ENCODE results near the gene IAH1.

IAH1 gene

DNA sequence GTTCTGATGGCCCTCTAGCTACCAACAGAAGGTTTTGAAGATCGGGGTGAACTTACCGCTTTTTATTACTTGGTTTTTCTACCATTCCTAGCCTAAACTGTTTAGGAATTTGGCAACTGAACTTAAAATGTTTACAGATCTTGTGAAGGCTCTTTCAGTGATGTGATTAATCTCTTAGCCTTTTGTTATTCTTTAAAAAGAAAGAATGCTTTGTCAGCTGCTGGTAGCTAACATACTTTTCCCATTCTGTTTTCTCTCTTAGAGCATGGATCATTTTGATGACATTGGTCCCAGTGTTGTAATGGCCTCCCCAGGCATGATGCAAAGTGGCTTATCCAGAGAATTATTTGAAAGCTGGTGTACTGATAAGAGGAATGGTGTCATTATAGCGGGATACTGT lies 32.8 kb upstream of the IAH1 start:
- H3K4me3 ChIP-seq (ENCODE audit: insufficient read depth, low read length, poor library complexity, severe bottlenecking), result no peak overlapping the region
- H3K9me2 ChIP-seq (replicated peaks; ENCODE audit: insufficient read depth, low read length), result no peaks in the 10 kb centered on the region
- no peaks in the 10 kb centered on the region for H3K9me3 ChIP-seq (ENCODE audit: insufficient read depth, low read length)
- no peak overlapping the region for H3K4me2 ChIP-seq (ENCODE audit: low read depth, low read length, poor library complexity, severe bottlenecking)
- H3F3A ChIP-seq (ENCODE audit: insufficient read depth), result no peaks in the 10 kb centered on the region
- no peak for TF ChIP-seq EZH2phosphoT487 (conservative IDR thresholded peaks at IDR 0.05; ENCODE audit: low read length)
- TF ChIP-seq, protein P1, sequence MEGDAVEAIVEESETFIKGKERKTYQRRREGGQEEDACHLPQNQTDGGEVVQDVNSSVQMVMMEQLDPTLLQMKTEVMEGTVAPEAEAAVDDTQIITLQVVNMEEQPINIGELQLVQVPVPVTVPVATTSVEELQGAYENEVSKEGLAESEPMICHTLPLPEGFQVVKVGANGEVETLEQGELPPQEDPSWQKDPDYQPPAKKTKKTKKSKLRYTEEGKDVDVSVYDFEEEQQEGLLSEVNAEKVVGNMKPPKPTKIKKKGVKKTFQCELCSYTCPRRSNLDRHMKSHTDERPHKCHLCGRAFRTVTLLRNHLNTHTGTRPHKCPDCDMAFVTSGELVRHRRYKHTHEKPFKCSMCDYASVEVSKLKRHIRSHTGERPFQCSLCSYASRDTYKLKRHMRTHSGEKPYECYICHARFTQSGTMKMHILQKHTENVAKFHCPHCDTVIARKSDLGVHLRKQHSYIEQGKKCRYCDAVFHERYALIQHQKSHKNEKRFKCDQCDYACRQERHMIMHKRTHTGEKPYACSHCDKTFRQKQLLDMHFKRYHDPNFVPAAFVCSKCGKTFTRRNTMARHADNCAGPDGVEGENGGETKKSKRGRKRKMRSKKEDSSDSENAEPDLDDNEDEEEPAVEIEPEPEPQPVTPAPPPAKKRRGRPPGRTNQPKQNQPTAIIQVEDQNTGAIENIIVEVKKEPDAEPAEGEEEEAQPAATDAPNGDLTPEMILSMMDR (IDR thresholded peaks at IDR 0.05; ENCODE audit: insufficient read depth, low read length, poor library complexity, severe bottlenecking), result no peak
- H3K9ac ChIP-seq (ENCODE audit: low read length), result no peak overlapping the region
- no peak overlapping the region for H2AFZ ChIP-seq (ENCODE audit: low read depth, low read length, severe bottlenecking)
- no peaks in the 10 kb centered on the region for H3K79me2 ChIP-seq (ENCODE audit: insufficient read depth, low read length)
- no peak overlapping the region for H3K27ac ChIP-seq (ENCODE audit: low read depth, low read length)
- no peaks in the 10 kb centered on the region for H4K20me1 ChIP-seq (ENCODE audit: low read depth, low read length)
- no peaks in the 10 kb centered on the region for H3K27me3 ChIP-seq (ENCODE audit: low read length)
- H3K36me3 ChIP-seq (ENCODE audit: low read length), result peaks cover 47% of the 10 kb centered on the region; the same call in 1 of the 2 replicates

DNA sequence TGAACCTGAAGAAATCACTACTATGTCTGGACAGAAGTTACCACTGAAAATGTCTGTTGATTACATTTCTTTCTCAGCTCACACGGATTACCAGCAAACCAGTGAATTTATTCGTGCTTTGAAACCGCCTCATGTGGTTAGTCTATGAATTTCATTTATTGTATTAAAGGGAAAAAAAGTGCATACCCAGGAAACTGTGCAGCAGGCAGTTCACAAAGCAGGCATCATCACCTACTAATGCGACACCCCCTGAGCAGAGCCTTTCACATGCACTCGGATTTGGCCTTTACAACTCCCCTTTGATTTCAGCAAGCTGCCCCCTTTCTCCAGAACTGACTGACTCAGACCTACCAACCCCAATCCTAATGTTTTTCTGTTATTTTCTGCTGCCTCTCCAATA lies 30.8 kb upstream of the IAH1 start:
- Histone ChIP-seq H3K27me3 (ENCODE audit: low read length) (no peaks in the 10 kb centered on the region), H3K9me2 (replicated peaks; ENCODE audit: insufficient read depth, low read length) (no peaks in the 10 kb centered on the region), H3K4me3 (ENCODE audit: insufficient read depth, low read length, poor library complexity, severe bottlenecking) (no peak overlapping the region), H4K20me1 (ENCODE audit: low read depth, low read length) (no peaks in the 10 kb centered on the region), H2AFZ (ENCODE audit: low read depth, low read length, severe bottlenecking) (no peak overlapping the region), H3K27ac (ENCODE audit: low read depth, low read length) (no peak overlapping the region), H3F3A (ENCODE audit: insufficient read depth) (no peaks in the 10 kb centered on the region), H3K36me3 (ENCODE audit: low read length) (peaks cover 37% of the 10 kb centered on the region; the same call in 1 of the 2 replicates), H3K9me3 (ENCODE audit: insufficient read depth, low read length) (no peaks in the 10 kb centered on the region), H3K79me2 (ENCODE audit: insufficient read depth, low read length) (no peaks in the 10 kb centered on the region), H3K4me2 (ENCODE audit: low read depth, low read length, poor library complexity, severe bottlenecking) (no peak overlapping the region), H3K9ac (ENCODE audit: low read length) (no peak overlapping the region)
- TF ChIP-seq EZH2phosphoT487 (conservative IDR thresholded peaks at IDR 0.05; ENCODE audit: low read length), result no peak

GRCh38 chr2:9445089-9445488 lies 29.3 kb upstream of the IAH1 start:
- H2AFZ ChIP-seq (ENCODE audit: low read depth, low read length, severe bottlenecking), result no peak overlapping the region
- H3K9ac ChIP-seq (ENCODE audit: low read length), result no peak overlapping the region
- peaks cover 26% of the 10 kb centered on the region; the same call in 1 of the 2 replicates for H3K36me3 ChIP-seq (ENCODE audit: low read length)
- H3K27ac ChIP-seq (ENCODE audit: low read depth, low read length), result no peak overlapping the region
- no peaks in the 10 kb centered on the region for H3K79me2 ChIP-seq (ENCODE audit: insufficient read depth, low read length)
- TF ChIP-seq, protein P1 (IDR thresholded peaks at IDR 0.05; ENCODE audit: insufficient read depth, low read length, poor library complexity, severe bottlenecking), result no peak
- TF ChIP-seq EZH2phosphoT487 (conservative IDR thresholded peaks at IDR 0.05; ENCODE audit: low read length), result no peak
- no peaks in the 10 kb centered on the region for H3K9me3 ChIP-seq (ENCODE audit: insufficient read depth, low read length)
- H3K4me2 ChIP-seq (ENCODE audit: low read depth, low read length, poor library complexity, severe bottlenecking), result no peak overlapping the region
- no peaks in the 10 kb centered on the region for H3K27me3 ChIP-seq (ENCODE audit: low read length)
- no peaks in the 10 kb centered on the region for H4K20me1 ChIP-seq (ENCODE audit: low read depth, low read length)
- no peaks in the 10 kb centered on the region for H3K9me2 ChIP-seq (replicated peaks; ENCODE audit: insufficient read depth, low read length)
- H3F3A ChIP-seq (ENCODE audit: insufficient read depth), result no peaks in the 10 kb centered on the region
- no peak overlapping the region for H3K4me3 ChIP-seq (ENCODE audit: insufficient read depth, low read length, poor library complexity, severe bottlenecking)

DNA sequence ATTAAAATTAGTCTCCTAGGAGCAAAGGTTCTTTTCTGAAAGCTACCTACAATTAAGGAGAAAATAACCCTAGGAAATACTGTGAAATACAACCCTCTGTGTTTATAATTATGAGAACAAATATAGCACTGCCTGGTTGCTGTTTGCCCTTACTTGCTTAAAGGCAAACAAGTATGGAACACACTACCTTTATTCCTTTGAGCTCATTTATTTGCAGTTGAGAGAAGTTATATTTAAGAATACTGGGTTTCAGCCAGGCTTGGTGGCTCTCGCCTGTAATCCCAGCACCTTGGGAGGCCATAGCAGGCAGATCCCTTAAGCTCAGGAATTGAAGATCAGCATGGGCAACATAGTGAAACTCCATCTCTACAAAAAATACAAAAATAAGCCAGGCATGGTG lies 23.1 kb upstream of the IAH1 start:
- no peaks in the 10 kb centered on the region for H3K9me3 ChIP-seq (ENCODE audit: insufficient read depth, low read length)
- no peak overlapping the region for H3K4me3 ChIP-seq (ENCODE audit: insufficient read depth, low read length, poor library complexity, severe bottlenecking)
- no peaks in the 10 kb centered on the region for H3K27me3 ChIP-seq (ENCODE audit: low read length)
- peaks cover 9% of the 10 kb centered on the region; the same call in 1 of the 2 replicates for H3K36me3 ChIP-seq (ENCODE audit: low read length)
- H3K79me2 ChIP-seq (ENCODE audit: insufficient read depth, low read length), result no peaks in the 10 kb centered on the region
- no peaks in the 10 kb centered on the region; the same call in 1 of the 2 replicates for H3F3A ChIP-seq (ENCODE audit: insufficient read depth)
- H2AFZ ChIP-seq (ENCODE audit: low read depth, low read length, severe bottlenecking), result no peak overlapping the region
- H3K27ac ChIP-seq (ENCODE audit: low read depth, low read length), result no peak overlapping the region
- H4K20me1 ChIP-seq (ENCODE audit: low read depth, low read length), result no peaks in the 10 kb centered on the region
- no peaks in the 10 kb centered on the region for H3K9me2 ChIP-seq (replicated peaks; ENCODE audit: insufficient read depth, low read length)
- TF ChIP-seq EZH2phosphoT487 (conservative IDR thresholded peaks at IDR 0.05; ENCODE audit: low read length), result no peak
- TF ChIP-seq, protein P1 (IDR thresholded peaks at IDR 0.05; ENCODE audit: insufficient read depth, low read length, poor library complexity, severe bottlenecking), result no peak
- no peak overlapping the region for H3K4me2 ChIP-seq (ENCODE audit: low read depth, low read length, poor library complexity, severe bottlenecking)
- H3K9ac ChIP-seq (ENCODE audit: low read length), result no peak overlapping the region
